ENCODE data around the gene C3orf18.

The C3orf18 gene

DNA sequence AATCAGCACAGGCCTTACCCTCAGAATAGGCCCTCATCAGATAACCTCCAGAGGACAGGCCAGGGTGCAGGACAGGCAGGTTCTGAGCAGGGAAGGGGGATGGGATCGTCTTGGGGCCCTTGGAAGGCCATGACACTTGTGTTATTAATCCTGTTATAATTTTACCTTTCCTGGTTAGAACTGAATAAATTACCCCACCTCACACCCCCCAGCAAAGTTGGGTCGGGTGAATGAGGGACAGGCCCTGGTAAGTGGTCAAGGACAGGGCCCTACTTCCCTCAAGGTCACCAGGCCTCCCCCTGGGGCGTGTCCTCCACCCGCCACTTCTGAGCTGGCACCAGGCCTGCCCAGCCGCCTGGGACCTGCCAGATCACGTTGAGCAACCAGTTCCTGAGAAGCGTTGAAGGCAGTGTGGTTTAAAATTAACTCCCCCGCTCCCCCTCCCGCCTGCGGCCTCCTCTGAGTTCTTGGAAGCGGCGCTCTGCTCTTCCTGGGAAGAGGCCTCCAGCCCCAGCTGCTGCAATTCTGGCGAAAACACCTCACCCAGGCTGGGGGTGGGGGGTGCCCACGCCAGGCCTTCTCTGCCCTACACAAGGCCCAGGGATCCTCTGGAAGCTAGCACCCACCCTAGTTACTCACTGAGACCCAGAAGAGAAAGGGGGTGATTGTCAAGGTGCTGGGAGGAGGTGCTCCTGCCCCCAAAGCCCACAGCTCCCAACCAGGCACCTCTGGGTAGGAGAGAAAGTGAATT is 33.5 kb upstream of the C3orf18 start:
- peak; percentile 94 for DNase-seq (ENCODE audit: low read depth, low spot score)
- CTCF ChIA-PET: interaction anchor here (0.9 to 11.2 kb wide), 6 partner anchors 8 to 50 kb away, joined by 3 to 173 read pairs (median 6); partner anchors contain the start of genes C3orf18, CISH, HEMK1 and MAPKAPK3
- peak overlapping the region; percentile 30 for H3K4me3 ChIP-seq (ENCODE audit: low read depth, low read length)
- POLR2A ChIA-PET: interaction anchor here (0.7 to 2.4 kb wide), 6 partner anchors 11 to 784 kb away, joined by 4 to 18 read pairs (median 4); partner anchors contain the start of genes CISH, HEMK1 and MANF
- TF ChIP-seq, protein P1, sequence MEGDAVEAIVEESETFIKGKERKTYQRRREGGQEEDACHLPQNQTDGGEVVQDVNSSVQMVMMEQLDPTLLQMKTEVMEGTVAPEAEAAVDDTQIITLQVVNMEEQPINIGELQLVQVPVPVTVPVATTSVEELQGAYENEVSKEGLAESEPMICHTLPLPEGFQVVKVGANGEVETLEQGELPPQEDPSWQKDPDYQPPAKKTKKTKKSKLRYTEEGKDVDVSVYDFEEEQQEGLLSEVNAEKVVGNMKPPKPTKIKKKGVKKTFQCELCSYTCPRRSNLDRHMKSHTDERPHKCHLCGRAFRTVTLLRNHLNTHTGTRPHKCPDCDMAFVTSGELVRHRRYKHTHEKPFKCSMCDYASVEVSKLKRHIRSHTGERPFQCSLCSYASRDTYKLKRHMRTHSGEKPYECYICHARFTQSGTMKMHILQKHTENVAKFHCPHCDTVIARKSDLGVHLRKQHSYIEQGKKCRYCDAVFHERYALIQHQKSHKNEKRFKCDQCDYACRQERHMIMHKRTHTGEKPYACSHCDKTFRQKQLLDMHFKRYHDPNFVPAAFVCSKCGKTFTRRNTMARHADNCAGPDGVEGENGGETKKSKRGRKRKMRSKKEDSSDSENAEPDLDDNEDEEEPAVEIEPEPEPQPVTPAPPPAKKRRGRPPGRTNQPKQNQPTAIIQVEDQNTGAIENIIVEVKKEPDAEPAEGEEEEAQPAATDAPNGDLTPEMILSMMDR (IDR thresholded peaks at IDR 0.05; ENCODE audit: insufficient read depth, low read length, missing control alignments): no peak

DNA sequence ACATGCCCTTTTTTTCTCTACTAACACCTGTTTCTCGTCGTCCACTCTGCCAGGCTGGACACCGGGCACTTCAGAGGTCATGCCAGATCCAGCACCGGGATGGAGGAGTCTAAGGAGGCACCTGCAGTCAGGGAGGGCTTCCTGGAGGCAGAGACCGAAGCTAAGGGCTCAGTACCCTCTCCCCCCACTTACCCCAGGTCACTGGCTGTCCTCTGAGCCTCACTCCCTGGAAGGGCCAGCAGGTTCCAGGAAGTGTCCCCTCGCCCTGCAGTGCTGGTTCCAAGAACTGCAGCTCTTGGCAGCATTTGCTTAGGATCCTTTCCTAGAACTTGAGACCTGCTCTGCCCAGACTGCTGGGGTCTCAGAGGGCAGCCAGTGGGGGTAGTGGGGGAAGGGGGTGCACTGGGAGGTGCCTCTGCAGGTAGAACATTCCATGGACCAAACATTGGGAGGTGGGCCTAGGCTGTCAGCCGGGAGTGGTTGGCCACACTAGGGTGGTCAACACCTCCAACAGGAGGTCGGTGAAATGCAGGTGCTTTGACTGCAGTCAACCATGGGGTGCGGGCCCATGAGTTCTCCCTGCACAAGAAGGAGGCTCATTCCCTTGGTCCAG is 32.7 kb upstream of the C3orf18 start:
- TF ChIP-seq, protein P1 (IDR thresholded peaks at IDR 0.05; ENCODE audit: insufficient read depth, low read length, missing control alignments): no peak
- ChIA-PET POLR2A (interaction anchor here (2.0 to 2.4 kb wide), 2 partner anchors 12 to 30 kb away, joined by 13 to 18 read pairs; partner anchors contain the start of genes CISH and HEMK1), CTCF (interaction anchor here (2.4 to 11.2 kb wide), 3 partner anchors 14 to 29 kb away, joined by 8 to 173 read pairs (median 111); partner anchors contain the start of genes C3orf18, CISH, HEMK1 and MAPKAPK3)
- DNase-seq (ENCODE audit: low read depth, low spot score): no peak
- no peak overlapping the region for H3K4me3 ChIP-seq (ENCODE audit: low read depth, low read length)

DNA sequence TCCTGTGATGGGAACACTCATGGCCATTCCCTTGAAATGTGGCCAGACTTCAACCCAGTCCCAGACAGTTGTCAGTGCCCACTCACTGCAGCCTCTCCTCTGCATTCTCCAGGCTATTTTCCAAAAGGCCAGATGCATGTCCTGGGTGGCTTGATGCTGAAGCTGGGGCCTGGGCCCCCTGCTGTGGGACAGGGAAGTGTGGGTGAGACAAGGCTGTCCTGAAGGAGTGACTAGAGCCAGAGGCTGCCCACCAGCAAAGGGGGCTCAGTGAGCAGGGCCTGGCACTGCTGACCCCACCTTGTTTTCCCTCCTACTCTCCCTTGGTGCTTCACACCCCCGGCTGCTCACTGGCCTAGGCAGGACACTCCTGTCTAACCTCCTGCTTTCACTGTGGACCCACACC is 32.2 kb upstream of the C3orf18 start:
- no peak for DNase-seq (ENCODE audit: low read depth, low spot score)
- TF ChIP-seq, protein P1 (IDR thresholded peaks at IDR 0.05; ENCODE audit: insufficient read depth, low read length, missing control alignments): no peak
- POLR2A ChIA-PET: no interaction called here

DNA sequence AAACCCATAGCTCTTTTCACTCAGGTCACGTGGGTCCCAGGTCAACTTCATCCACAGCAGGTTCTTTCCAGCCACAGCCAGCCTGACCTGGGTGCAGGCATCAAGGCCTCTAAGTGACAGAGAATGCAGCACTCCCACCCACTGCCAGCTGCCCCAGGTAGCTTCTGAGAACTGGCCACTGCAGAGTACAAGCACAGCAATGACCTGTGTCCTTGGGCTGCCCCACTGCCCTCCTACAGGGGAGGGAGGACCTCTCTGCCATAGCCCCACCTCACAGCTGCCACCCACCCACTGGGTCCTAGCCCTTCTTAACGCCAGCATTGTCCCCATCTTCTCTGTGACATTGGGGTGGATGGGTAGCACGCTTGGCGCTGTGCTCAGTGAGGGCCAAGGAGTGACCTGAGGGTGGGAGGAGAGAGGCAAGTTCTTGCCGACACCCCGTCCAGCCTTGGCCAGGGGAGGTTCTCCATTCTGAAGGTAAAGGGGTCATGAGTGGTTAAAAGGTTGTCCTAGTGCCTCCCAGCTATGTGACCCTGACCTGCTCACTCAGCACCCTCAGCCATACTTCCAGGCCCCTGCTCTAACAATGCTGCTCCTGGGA is 31.7 kb upstream of the C3orf18 start:
- POLR2A ChIA-PET: no interaction called here
- TF ChIP-seq, protein P1 (IDR thresholded peaks at IDR 0.05; ENCODE audit: insufficient read depth, low read length, missing control alignments): no peak
- no peak overlapping the region for H3K4me3 ChIP-seq (ENCODE audit: low read depth, low read length)
- DNase-seq (ENCODE audit: low read depth, low spot score): no peak
- CTCF ChIA-PET: interaction anchor here (0.9 to 11.2 kb wide), 5 partner anchors 8 to 57 kb away, joined by 3 to 173 read pairs (median 3); partner anchors contain the start of genes C3orf18, CISH, HEMK1 and MAPKAPK3

More for the DNA sequence above, 32.2 kb upstream of the C3orf18 start:
- no peak overlapping the region for H3K4me3 ChIP-seq (ENCODE audit: low read depth, low read length)
- CTCF ChIA-PET: interaction anchor here (10.4 to 11.2 kb wide), 2 partner anchors 15 to 29 kb away, joined by 111 to 173 read pairs; partner anchors contain the start of genes C3orf18, CISH, HEMK1 and MAPKAPK3

DNA sequence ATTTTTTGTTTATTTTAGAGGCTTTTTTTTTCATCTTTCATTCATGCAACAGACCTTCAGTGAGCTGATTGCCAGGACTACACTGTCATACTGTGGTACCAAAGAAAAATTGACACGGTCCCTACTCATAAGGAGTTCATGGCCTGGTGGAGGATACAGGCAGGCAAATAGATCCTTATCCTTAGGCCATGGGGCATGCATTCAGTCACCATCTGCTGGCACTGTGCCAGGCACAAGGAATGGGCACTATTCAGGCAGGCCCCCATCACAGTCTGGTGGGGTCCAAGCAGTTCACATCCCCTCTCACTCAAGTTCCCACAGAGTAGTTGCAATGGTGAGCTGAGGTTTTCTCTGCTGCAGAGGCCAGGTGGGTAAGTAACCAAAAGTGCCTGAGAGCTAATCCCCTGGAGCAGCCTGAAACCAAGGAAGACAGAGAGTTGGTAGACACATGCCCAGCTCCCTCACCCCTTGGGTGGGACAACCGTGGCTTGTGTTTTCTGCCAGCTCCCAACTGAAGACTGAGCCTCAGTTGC is 26.8 kb upstream of the C3orf18 start:
- ChIA-PET POLR2A (no interaction called here), CTCF (interaction anchor here (1.0 to 10.3 kb wide), 3 partner anchors 15 to 20 kb away, joined by 3 to 138 read pairs (median 94); partner anchors contain the start of genes CISH, HEMK1 and MAPKAPK3)
- DNase-seq (ENCODE audit: low read depth, low spot score): no peak
- H3K4me3 ChIP-seq (ENCODE audit: low read depth, low read length): no peak overlapping the region
- TF ChIP-seq, protein P1 (IDR thresholded peaks at IDR 0.05; ENCODE audit: insufficient read depth, low read length, missing control alignments): no peak
